Thoracic aorta (tissue), 2 donors: ENCODE measurements around the gene CCDC97. TPM values are rescaled to one million over a fixed set of nuclear protein-coding genes. Genes with fewer than 3 reads are reported as not detected.

Source experiments
- ATAC-seq: fragments of 150-250 bp; one replicate; pipeline ENCODE4 v1.8.0; 2017; ENCODE audit warnings: low read depth; ENCODE audit not compliant: insufficient number of reproducible peaks, low FRiP score
- DNase-seq: peaks from one replicate; pipeline ENCODE4 v3.0.0-alpha.2; 2020; ENCODE audit warnings: low spot score
- H3K27ac ChIP-seq, 2 donors: fragments of 200-600 bp; sonication (generic); 1 replicate in 1 of 2; 2 replicates in 1 of 2; pipeline ENCODE4 v1.5.1; 2016; ENCODE audit warnings: mild to moderate bottlenecking in 2 of 2, moderate library complexity in 2 of 2
- H3K27me3 ChIP-seq: fragments of 200-600 bp; sonication (generic); replicated peaks from 2 replicates; pipeline ENCODE4 v1.6.0; 2016; ENCODE audit warnings: mild to moderate bottlenecking; ENCODE audit not compliant: insufficient read depth
- H3K36me3 ChIP-seq: fragments of 200-600 bp; sonication (generic); one replicate; pipeline ENCODE4 v1.5.1; 2016
- H3K4me1 ChIP-seq, 2 donors: fragments of 200-600 bp; sonication (generic); 1 replicate in 1 of 2; 2 replicates in 1 of 2; pipeline versions ENCODE4 v1.5.1 to v1.6.0; 2016; ENCODE audit warnings: low read depth in 2 of 2, mild to moderate bottlenecking in 1 of 2; ENCODE audit not compliant: control insufficient read depth in 1 of 2
- H3K4me3 ChIP-seq: fragments of 200-600 bp; sonication (generic); 2 replicates; pipeline ENCODE4 v1.5.1; 2016; ENCODE audit warnings: mild to moderate bottlenecking
- H3K9me3 ChIP-seq: fragments of 200-600 bp; sonication (generic); 2 replicates; pipeline ENCODE4 v1.5.1; 2016
- CTCF ChIP-seq: fragments of 200-600 bp; sonication (generic); IDR thresholded peaks from one replicate; pipeline ENCODE4 v1.5.1; 2019; ENCODE audit warnings: antibody characterized with exemption
- total RNA-seq, 2 donors: library from RNA; depleted of rRNA; stranded (reverse); fragments of >200 nt; gene quantifications; one replicate each; pipeline versions ENCODE4 v1.1.0 to v1.2.3, GENCODE V29; 2016

Gene CCDC97
- total RNA-seq, 2 donors from 2014 or later, result 15.2 to 22.4 TPM

GRCh38 chr19:41363371-41363752 is 53.4 kb downstream of the CCDC97 start:
- no peak for TF ChIP-seq CTCF
- Histone ChIP-seq H3K36me3 (no peaks in the 10 kb centered on the region), H3K27ac (peak overlapping the region; percentile 96 to 97), H3K4me1 (peaks cover 11 to 20% of the 10 kb centered on the region in 2 donors), H3K27me3 (no peaks in the 10 kb centered on the region), H3K9me3 (no peaks in the 10 kb centered on the region), H3K4me3 (peak overlapping the region; percentile 93)
- no peak for DNase-seq
- ATAC-seq, result no peak

- no peak for TF ChIP-seq CTCF
- H3K27ac ChIP-seq, result peak within 1 kb of the TSS; percentile 96 to 97
- H3K9me3 ChIP-seq, result no peaks in the 10 kb centered on the region
- H3K27me3 ChIP-seq, result no peaks in the 10 kb centered on the region
- no peaks in the 10 kb centered on the region for H3K36me3 ChIP-seq
- ATAC-seq (peak; percentile 97), DNase-seq (peak; percentile 92)
- peak within 1 kb of the TSS; percentile 93 for H3K4me3 ChIP-seq
- peaks cover 11 to 22% of the 10 kb centered on the region in 2 donors for H3K4me1 ChIP-seq
These were observed 54.0 kb downstream of the CCDC97 start, which contains the start of gene B9D2 for GRCh38 chr19:41363753-41364523. Gene B9D2, minus strand, starts transcription at chr19:41364149. Its CDS starts 630 bp downstream, at chr19:41363519.

GRCh38 chr19:41364524-41365391 is 54.8 kb downstream of the CCDC97 start:
- peak overlapping the region; percentile 93 for H3K4me3 ChIP-seq
- H3K4me1 ChIP-seq, result peaks cover 11 to 22% of the 10 kb centered on the region in 2 donors
- no peak for TF ChIP-seq CTCF
- no peaks in the 10 kb centered on the region for H3K36me3 ChIP-seq
- ATAC-seq (peak; percentile 1), DNase-seq (no peak)
- no peaks in the 10 kb centered on the region for H3K9me3 ChIP-seq
- H3K27ac ChIP-seq, result peak overlapping the region; percentile 96 to 97
- no peaks in the 10 kb centered on the region for H3K27me3 ChIP-seq

- H3K27me3 ChIP-seq, result no peaks in the 10 kb centered on the region
- no peak overlapping the region for H3K27ac ChIP-seq
- ATAC-seq (no peak), DNase-seq (no peak)
- peaks cover 11 to 22% of the 10 kb centered on the region in 2 donors for H3K4me1 ChIP-seq
- H3K9me3 ChIP-seq, result no peaks in the 10 kb centered on the region
- TF ChIP-seq CTCF, result no peak
- no peak overlapping the region for H3K4me3 ChIP-seq
- H3K36me3 ChIP-seq, result no peaks in the 10 kb centered on the region
These were observed 56.1 kb downstream of the CCDC97 start for GRCh38 chr19:41366089-41366488.

GRCh38 chr19:41367848-41368301 is 57.9 kb downstream of the CCDC97 start:
- no peak for ATAC-seq
- H3K27ac ChIP-seq, result peak overlapping the region; percentile 14 to 75

More at GRCh38 chr19:41367848-41368301, 57.9 kb downstream of the CCDC97 start:
- Histone ChIP-seq H3K9me3 (no peaks in the 10 kb centered on the region), H3K36me3 (no peaks in the 10 kb centered on the region), H3K4me1 (peaks cover 11 to 18% of the 10 kb centered on the region in 2 donors), H3K27me3 (no peaks in the 10 kb centered on the region), H3K4me3 (no peak overlapping the region)
- no peak for DNase-seq
- TF ChIP-seq CTCF, result no peak
